HG03025 (cell line): Measurements from ENCODE around the gene CFAP43.

Source experiments
- ATAC-seq: cut with Tn5 transposase; IDR thresholded peaks from one replicate; pipeline ENCODE4 v1.9.1; 2021; ENCODE audit warnings: mild to moderate bottlenecking, moderate library complexity; ENCODE audit not compliant: unreplicated experiment, low FRiP score

CFAP43 gene

GRCh38 chr10:104231784-104232612, at the start of gene CFAP43:
Gene CFAP43 (minus strand): TSS chr10:104232364. CDS start chr10:104232246, 118 bp downstream.
- peak; percentile 100 for ATAC-seq

GRCh38 chr10:104281694-104282093, 49.5 kb upstream of the CFAP43 start:
- ATAC-seq, result no peak

GRCh38 chr10:104279550-104280259, 47.5 kb upstream of the CFAP43 start:
- no peak for ATAC-seq

- no peak for ATAC-seq
These were observed 45.6 kb upstream of the CFAP43 start for GRCh38 chr10:104277785-104278184.

- ATAC-seq, result no peak
These were observed 44.0 kb upstream of the CFAP43 start for GRCh38 chr10:104276192-104276591.

GRCh38 chr10:104274762-104275721, 42.9 kb upstream of the CFAP43 start:
- ATAC-seq, result no peak

GRCh38 chr10:104273899-104274575, 41.9 kb upstream of the CFAP43 start:
- ATAC-seq, result no peak

GRCh38 chr10:104273286-104273685, 41.1 kb upstream of the CFAP43 start:
- no peak for ATAC-seq

- ATAC-seq, result peak; percentile 99
These were observed 36.8 kb upstream of the CFAP43 start, which contains the start of gene GSTO2 for GRCh38 chr10:104268713-104269645. Gene GSTO2 (plus strand): TSS chr10:104269184. CDS start chr10:104274916, 5,732 bp downstream.

- no peak for ATAC-seq
These were observed 36.2 kb upstream of the CFAP43 start for GRCh38 chr10:104268405-104268712.

- no peak for ATAC-seq
These were observed 35.7 kb upstream of the CFAP43 start for GRCh38 chr10:104267721-104268404.

- ATAC-seq, result no peak
These were observed 32.6 kb upstream of the CFAP43 start for GRCh38 chr10:104264783-104265182.

- ATAC-seq, result no peak
These were observed 29.9 kb upstream of the CFAP43 start for GRCh38 chr10:104262055-104262454.

- ATAC-seq, result no peak
These were observed 28.6 kb upstream of the CFAP43 start for GRCh38 chr10:104260775-104261115.

GRCh38 chr10:104259999-104260774, 28.0 kb upstream of the CFAP43 start:
- ATAC-seq, result no peak

GRCh38 chr10:104259456-104259855, 27.3 kb upstream of the CFAP43 start:
- ATAC-seq, result no peak

GRCh38 chr10:104258209-104258608, 26.0 kb upstream of the CFAP43 start:
- ATAC-seq, result no peak

- no peak for ATAC-seq
These were observed 25.1 kb upstream of the CFAP43 start for GRCh38 chr10:104257235-104257634.
